ENCODE measurements around the gene HEXIM2. TPM values are rescaled to one million over a fixed set of nuclear protein-coding genes. Genes with fewer than 3 reads are reported as not detected.
"Not testable (repeated sequence)": the region's sequence is repeated elsewhere in the genome, so short reads cannot be mapped to it uniquely, and the experiment has no call there.

HEXIM2 gene
- total RNA-seq, 1 donor from 2014 or later, result 13.0 TPM

- H3K4me3 Mint-ChIP-seq (ENCODE audit: unreplicated experiment), result no peak overlapping the region
- H3K9me3 Mint-ChIP-seq (ENCODE audit: unreplicated experiment), result no peaks in the 10 kb centered on the region
- no peak overlapping the region for H3K27ac Mint-ChIP-seq (ENCODE audit: unreplicated experiment)
- no peak for DNase-seq (ENCODE audit: low spot score)
- TF ChIP-seq, protein P1, sequence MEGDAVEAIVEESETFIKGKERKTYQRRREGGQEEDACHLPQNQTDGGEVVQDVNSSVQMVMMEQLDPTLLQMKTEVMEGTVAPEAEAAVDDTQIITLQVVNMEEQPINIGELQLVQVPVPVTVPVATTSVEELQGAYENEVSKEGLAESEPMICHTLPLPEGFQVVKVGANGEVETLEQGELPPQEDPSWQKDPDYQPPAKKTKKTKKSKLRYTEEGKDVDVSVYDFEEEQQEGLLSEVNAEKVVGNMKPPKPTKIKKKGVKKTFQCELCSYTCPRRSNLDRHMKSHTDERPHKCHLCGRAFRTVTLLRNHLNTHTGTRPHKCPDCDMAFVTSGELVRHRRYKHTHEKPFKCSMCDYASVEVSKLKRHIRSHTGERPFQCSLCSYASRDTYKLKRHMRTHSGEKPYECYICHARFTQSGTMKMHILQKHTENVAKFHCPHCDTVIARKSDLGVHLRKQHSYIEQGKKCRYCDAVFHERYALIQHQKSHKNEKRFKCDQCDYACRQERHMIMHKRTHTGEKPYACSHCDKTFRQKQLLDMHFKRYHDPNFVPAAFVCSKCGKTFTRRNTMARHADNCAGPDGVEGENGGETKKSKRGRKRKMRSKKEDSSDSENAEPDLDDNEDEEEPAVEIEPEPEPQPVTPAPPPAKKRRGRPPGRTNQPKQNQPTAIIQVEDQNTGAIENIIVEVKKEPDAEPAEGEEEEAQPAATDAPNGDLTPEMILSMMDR (IDR thresholded peaks at IDR 0.05; ENCODE audit: unreplicated experiment), result no peak
- no peaks in the 10 kb centered on the region for H3K4me1 Mint-ChIP-seq (ENCODE audit: unreplicated experiment)
- H3K36me3 Mint-ChIP-seq (ENCODE audit: low read depth, unreplicated experiment), result no peaks in the 10 kb centered on the region
- peaks cover 8% of the 10 kb centered on the region for H3K27me3 Mint-ChIP-seq (ENCODE audit: unreplicated experiment)
Measured at GRCh38 chr17:45123930-45124796, 37.5 kb upstream of the HEXIM2 start.

DNA sequence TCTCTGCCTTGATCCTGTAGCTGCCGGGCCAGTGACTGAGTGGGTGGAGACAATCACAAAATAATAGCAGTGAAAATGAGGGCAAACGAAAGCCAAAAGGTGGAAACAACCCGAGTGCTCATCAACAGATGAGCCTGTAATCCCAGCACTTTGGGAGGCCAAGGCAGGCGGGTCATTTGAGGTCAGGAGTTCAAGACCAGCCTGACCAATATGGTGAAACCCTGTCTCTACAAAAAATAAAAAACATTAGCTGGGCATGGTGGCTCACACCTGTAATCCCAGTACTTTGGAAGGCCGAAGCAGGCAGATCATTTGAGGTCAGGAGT is 36.9 kb upstream of the HEXIM2 start:
- not testable (repeated sequence) for H3K27me3 Mint-ChIP-seq (ENCODE audit: unreplicated experiment); H3K4me3 Mint-ChIP-seq (ENCODE audit: unreplicated experiment); DNase-seq (ENCODE audit: low spot score); H3K36me3 Mint-ChIP-seq (ENCODE audit: low read depth, unreplicated experiment); H3K4me1 Mint-ChIP-seq (ENCODE audit: unreplicated experiment); H3K27ac Mint-ChIP-seq (ENCODE audit: unreplicated experiment); H3K9me3 Mint-ChIP-seq (ENCODE audit: unreplicated experiment)

DNA sequence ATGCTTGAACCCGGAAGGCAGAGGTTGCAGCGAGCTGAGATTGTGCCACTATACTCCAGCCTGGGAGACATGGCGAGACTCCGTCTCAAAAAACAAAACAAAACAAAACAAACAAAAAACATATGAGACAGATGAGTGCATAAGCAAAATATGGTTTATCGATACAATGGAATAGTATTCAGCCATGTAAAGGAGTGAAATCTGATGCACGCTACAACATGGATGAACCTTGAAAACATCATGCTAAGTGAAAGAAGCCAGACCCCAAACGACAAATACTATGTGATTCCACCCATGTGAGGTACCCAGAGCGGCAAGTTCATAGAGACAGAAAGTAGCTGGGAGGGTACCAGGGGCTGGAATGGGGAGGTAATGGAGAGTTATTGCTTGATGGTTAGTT is 36.2 kb upstream of the HEXIM2 start:
- Mint-ChIP-seq H3K4me1 (ENCODE audit: unreplicated experiment) (no peaks in the 10 kb centered on the region), H3K36me3 (ENCODE audit: low read depth, unreplicated experiment) (no peaks in the 10 kb centered on the region), H3K27ac (ENCODE audit: unreplicated experiment) (no peak overlapping the region), H3K27me3 (ENCODE audit: unreplicated experiment) (peaks cover 7% of the 10 kb centered on the region), H3K9me3 (ENCODE audit: unreplicated experiment) (no peaks in the 10 kb centered on the region), H3K4me3 (ENCODE audit: unreplicated experiment) (no peak overlapping the region)
- TF ChIP-seq, protein P1 (IDR thresholded peaks at IDR 0.05; ENCODE audit: unreplicated experiment), result no peak
- DNase-seq (ENCODE audit: low spot score), result no peak

DNA sequence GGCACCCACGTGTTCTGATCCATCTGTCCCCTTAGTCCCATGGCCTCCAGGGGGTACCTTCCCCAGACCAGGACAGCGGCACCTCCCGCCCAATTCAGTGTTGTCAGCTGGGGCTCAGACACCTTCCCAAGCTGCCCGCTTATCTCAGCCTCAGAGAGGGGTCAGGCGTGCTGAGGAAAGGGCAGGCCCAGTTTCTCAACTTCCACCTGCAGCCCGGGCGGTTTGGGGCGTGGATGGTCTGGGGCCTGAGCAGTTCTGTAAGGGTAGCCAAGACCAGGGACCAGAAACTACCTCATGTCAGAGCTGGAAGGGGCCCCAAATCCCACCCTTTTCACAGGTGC is 34.5 kb upstream of the HEXIM2 start:
- Mint-ChIP-seq H3K27ac (ENCODE audit: unreplicated experiment) (no peak overlapping the region), H3K4me3 (ENCODE audit: unreplicated experiment) (no peak overlapping the region), H3K27me3 (ENCODE audit: unreplicated experiment) (peaks cover 14% of the 10 kb centered on the region), H3K36me3 (ENCODE audit: low read depth, unreplicated experiment) (no peaks in the 10 kb centered on the region), H3K9me3 (ENCODE audit: unreplicated experiment) (no peaks in the 10 kb centered on the region), H3K4me1 (ENCODE audit: unreplicated experiment) (no peaks in the 10 kb centered on the region)
- no peak for DNase-seq (ENCODE audit: low spot score)
- TF ChIP-seq, protein P1 (IDR thresholded peaks at IDR 0.05; ENCODE audit: unreplicated experiment), result no peak

DNA sequence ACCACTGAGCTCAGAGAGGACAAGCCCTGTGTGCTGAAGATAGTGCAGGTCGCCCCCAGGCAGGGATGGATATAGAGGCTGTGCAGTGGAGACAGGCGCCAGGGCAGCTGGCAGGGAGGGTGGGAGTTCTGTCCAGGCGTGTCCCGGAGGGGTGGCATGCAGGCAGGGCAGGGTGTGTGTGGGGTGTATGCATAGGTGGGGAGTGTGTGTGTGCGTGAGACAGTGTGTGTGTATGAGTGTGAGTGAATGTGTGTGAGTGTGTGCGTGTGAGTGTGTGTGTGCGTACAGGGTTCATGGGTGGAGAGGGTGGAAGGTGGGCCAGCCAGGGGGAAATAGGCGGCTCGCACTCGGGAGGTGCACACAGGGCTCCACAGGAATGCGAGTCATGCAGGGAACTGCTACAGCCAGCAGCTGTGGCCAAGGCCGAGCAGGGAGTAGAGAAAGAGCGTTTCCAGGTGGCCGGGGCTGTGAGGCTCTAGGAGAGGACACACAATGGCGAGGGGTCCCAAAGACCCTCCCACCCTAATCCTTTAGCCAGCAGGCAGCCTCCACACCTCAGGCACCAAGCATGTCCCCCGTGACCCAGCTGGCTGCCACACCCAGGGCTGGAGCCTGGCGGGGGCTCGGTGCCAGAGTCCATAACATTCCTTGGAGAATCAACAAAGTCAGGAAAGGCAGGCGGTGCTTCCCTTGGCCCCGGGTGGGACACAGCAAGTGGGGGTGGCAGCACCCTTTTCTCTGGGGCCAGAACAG is 34.0 kb upstream of the HEXIM2 start:
- no peaks in the 10 kb centered on the region for H3K9me3 Mint-ChIP-seq (ENCODE audit: unreplicated experiment)
- no peak overlapping the region for H3K4me3 Mint-ChIP-seq (ENCODE audit: unreplicated experiment)
- peaks cover 10% of the 10 kb centered on the region for H3K27me3 Mint-ChIP-seq (ENCODE audit: unreplicated experiment)
- no peaks in the 10 kb centered on the region for H3K36me3 Mint-ChIP-seq (ENCODE audit: low read depth, unreplicated experiment)
- no peak overlapping the region for H3K27ac Mint-ChIP-seq (ENCODE audit: unreplicated experiment)
- no peak for DNase-seq (ENCODE audit: low spot score)
- no peaks in the 10 kb centered on the region for H3K4me1 Mint-ChIP-seq (ENCODE audit: unreplicated experiment)
- TF ChIP-seq, protein P1 (IDR thresholded peaks at IDR 0.05; ENCODE audit: unreplicated experiment), result no peak

Data from endothelial cell (in vitro differentiated cells).